GM18519 (cell line): ENCODE data around the gene YPEL2.

Experiments
- ATAC-seq: cut with Tn5 transposase; IDR thresholded peaks from one replicate; pipeline ENCODE4 v1.9.1; 2021; ENCODE audit warnings: mild to moderate bottlenecking, moderate library complexity; ENCODE audit not compliant: unreplicated experiment, low FRiP score

The YPEL2 gene

DNA sequence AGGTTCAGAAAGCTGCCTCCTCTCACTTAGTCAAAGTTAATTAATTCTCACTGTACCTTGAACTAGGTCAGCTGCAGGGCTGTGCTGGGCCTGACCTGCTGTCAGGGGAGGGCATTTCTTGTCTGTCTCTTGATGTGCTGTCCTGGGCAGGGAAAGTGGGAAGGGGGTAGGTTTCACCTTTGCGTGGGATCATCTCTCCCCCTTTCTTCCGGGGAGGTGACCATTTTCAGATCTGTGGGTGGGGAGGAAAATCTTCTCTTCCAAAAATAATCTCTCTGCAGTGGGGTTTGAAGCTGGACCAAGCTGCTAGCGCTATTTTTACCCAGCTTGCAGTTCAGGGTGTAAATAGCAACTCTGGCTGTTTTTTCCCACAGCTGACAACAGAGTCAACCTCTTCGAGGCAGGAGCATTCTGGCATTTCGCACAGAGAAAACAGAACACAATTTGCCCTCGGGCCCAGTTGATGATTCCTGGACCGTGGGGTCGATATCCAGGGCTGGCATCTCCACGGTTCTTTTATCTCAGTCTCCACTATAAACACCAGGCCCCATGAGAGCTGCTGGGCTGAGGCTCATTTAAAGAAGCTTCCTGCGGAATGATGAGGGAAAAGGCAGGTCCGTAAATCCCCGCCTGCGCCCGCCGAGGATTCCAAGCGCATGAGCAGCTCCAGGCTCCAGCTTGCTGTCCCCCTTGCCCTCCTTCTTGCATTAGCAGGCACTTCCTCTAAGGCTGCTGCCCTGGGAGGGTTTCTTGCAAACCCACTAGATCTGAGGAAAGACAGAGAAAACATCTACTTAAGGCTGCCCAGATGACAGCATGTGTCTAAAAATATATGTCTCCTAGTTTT is 93.9 kb downstream of the YPEL2 start:
- no peak for ATAC-seq

GRCh38 chr17:59426031-59426430 is 94.6 kb downstream of the YPEL2 start:
- ATAC-seq: no peak

- ATAC-seq: no peak
These were observed 96.0 kb downstream of the YPEL2 start for GRCh38 chr17:59427425-59427921.

GRCh38 chr17:59427996-59428395 is 96.5 kb downstream of the YPEL2 start:
- ATAC-seq: no peak

DNA sequence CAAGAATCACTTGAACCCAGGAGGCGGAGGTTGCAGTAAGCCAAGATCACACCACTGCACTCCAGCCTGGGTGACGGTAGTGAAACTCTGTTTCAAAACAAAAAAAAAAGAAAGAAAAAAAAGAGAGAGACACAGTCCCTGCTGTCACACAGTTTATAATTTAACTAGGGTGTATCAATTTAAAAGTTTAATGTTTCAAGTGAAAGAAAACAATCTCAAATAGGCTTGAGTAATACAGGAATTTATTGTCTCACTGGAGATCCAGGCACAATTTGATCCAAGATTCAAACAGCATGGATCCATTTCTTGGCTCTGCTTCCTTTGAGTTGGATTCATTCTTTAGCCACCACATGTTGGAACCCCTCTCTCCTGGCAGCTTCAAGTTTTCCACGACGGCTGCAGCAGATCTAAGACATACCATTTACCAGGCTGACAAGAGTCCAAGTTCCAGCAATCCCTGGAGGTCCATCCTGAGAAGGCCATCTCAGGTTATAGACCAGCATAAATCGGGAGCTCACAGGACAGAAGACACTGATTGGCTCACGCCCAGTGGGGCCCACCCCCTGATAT is 97.5 kb downstream of the YPEL2 start:
- no peak for ATAC-seq

GRCh38 chr17:59431601-59432000 is 100.1 kb downstream of the YPEL2 start:
- ATAC-seq: no peak

DNA sequence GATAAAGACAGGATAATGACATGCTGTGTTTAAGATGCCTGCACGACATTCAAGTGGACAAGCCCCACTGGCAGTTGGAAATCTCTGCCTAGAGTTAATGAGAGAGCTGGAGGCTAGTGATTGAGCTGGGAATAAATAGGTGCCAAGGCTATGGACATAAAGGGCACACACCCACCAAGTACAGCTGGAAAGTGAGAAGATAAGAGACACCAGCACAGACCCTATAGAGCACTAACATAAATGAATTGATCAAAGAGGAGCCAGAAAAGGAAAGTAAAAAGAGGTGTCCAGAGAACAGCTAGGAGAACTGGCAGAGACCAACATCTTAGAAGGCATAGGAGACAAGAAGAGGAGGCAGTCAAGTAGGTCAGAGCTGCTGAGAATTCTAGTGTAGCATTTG is 101.2 kb downstream of the YPEL2 start:
- no peak for ATAC-seq

GRCh38 chr17:59433586-59433985 is 102.1 kb downstream of the YPEL2 start:
- ATAC-seq: no peak

DNA sequence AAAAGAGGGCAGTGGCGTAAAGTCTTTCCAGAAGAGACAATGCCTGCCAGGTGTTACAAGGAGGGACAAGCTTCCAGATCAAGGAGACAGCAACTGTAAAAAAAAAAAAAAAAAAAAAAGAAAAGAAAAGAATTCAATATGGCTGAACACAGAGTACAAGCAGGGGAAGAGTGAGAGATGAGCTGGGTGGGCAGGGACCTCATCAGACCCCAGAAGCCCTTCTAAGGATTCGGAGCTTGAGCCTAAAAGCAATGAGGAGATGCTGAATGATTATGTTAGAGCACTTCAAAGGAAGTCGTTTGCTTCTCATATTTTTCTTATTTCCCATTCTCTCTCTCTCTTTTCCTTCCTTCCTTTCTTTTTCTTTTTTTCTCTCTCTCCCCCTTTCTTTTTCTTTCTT is 103.0 kb downstream of the YPEL2 start:
- no peak for ATAC-seq

DNA sequence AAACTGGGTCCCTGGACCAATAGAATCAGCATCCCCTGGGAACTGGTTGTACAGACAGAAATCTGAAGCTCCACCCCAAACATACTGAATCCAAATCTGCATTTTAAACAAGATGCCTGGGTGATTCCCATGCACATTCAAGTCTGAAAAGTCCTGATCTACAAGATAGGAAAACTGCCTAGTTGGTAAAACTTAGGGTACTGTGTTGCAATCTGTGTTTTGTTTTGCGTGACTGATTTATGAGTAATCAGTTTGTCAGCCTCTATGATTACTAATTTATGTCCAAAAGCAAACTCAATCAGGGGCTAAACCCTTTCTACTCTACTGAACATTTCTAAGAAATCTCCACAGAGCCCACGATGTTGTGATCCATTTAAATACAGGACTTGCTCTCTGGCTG is 103.8 kb downstream of the YPEL2 start:
- no peak for ATAC-seq

DNA sequence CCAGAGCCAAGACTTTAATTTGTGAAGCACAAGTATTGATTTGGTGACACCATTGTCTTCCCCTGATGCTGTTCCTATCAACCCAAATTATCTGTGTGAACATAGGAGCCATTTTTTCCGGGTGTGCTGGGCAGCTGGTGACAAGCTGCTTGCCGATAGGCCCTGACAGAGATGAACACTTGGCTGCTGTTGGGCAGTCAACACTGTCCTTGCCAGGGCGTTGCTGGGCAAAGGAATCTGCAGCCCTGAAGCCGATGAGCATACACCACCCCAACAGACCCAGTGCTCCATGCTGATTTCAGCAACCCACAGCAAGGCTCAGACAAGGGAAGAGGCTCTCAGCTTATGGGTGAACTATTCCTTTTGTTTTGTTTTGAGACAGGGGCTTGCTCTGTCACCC is 105.4 kb downstream of the YPEL2 start:
- no peak for ATAC-seq

GRCh38 chr17:59437791-59438281 is 106.4 kb downstream of the YPEL2 start:
- ATAC-seq: no peak

GRCh38 chr17:59439262-59439661 is 107.8 kb downstream of the YPEL2 start:
- no peak for ATAC-seq

DNA sequence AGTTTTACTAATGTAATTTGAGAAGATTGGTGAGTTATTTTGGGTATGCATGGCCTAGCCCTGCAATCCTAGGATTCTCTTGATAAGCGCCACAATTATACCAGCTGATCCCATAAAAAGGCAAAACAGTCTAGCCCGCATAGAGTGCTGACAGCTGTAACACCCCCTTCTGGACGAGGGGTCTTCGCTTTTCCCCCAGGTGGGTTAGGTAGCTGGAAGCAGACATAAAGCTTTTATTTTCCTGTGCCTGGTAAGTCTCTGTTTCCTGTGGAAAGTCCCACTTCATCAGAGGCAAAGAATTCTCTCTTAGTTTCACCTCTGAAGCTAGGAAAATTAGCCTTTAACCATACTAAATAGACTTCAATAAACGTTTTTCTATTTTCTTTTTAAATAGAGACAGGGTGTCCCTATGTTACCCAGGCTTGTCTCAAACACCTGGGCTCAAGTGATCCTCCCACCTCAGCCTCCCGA is 108.3 kb downstream of the YPEL2 start:
- no peak for ATAC-seq

- no peak for ATAC-seq
These were observed 109.5 kb downstream of the YPEL2 start for GRCh38 chr17:59440757-59441463.

DNA sequence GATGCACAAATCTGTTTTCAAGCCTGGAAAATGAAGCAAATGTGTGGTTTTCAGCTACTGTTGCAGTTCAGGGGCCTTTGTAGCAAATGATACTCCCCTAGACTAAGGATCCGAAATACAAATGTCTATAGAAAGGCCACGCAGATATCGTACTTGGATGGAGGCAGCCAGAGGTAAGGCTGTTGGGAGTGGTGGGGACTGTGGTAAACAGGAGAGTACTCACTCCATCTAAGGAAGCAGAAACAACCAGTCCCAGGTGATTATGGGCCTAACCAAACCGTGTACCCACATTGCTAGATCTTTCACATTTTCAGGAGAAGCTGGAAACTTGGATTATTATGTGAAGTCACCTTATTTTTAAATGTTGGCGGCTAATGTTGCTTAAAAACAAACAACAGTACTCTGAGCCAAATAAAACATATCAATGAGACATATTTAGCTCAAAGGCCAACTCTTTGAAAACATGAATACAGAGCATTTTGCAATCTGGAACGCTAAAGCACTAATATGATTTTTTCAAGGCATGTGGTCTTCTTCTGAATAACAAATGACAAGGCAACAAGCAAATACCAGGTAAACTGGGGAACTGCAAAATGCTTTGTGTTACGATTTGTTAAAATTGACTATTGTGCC is 110.1 kb downstream of the YPEL2 start:
- no peak for ATAC-seq

GRCh38 chr17:59443106-59443505 is 111.7 kb downstream of the YPEL2 start:
- ATAC-seq: no peak
